Ascending aorta (tissue), 2 donors: ENCODE measurements around the gene HHLA2. TPM values are rescaled to one million over a fixed set of nuclear protein-coding genes. Genes with fewer than 3 reads are reported as not detected.

ENCODE experiments used
- DNase-seq, 2 donors: peaks; one replicate each; pipeline ENCODE4 v3.0.0-alpha.2; 2019; ENCODE audit warnings: low spot score in 2 of 2
- H3K27ac ChIP-seq, 2 donors: fragments of 200-600 bp; sonication (generic); one replicate each; pipeline ENCODE4 v1.5.1; 2016 to 2017; ENCODE audit warnings: mild to moderate bottlenecking in 1 of 2
- H3K27me3 ChIP-seq: fragments of 200-600 bp; sonication (generic); one replicate; pipeline ENCODE4 v1.5.1; 2017
- H3K36me3 ChIP-seq, 2 donors: fragments of 200-600 bp; sonication (generic); one replicate each; pipeline ENCODE4 v1.5.1; 2016
- H3K4me1 ChIP-seq, 2 donors: fragments of 200-600 bp; sonication (generic); one replicate each; pipeline ENCODE4 v1.5.1; 2016 to 2017; ENCODE audit warnings: mild to moderate bottlenecking in 1 of 2
- H3K4me3 ChIP-seq, 2 donors: fragments of 200-600 bp; sonication (generic); one replicate each; pipeline ENCODE4 v1.5.1; 2016 to 2017; ENCODE audit warnings: mild to moderate bottlenecking in 1 of 2
- H3K9me3 ChIP-seq, 2 donors: fragments of 200-600 bp; sonication (generic); one replicate each; pipeline ENCODE4 v1.5.1; 2016
- CTCF ChIP-seq, 3 experiments: fragments of 200-600 bp in 2 of 3; fragments of 450-650 bp in 1 of 3; sonication (generic) in 2 of 3; IDR thresholded peaks; one replicate each; pipeline ENCODE4 v1.5.1; 2016 to 2019; ENCODE audit warnings: antibody characterized with exemption in 3 of 3, mild to moderate bottlenecking in 1 of 3, moderate library complexity in 1 of 3
- intact Hi-C: fragments of 100-400 bp; cut with DNase I; formaldehyde crosslinking; loops from one replicate; pipeline ENCODE4 v1.15.1; 2023
- total RNA-seq: library from RNA; depleted of rRNA; stranded (reverse); fragments of >200 nt; gene quantifications from one replicate; pipeline ENCODE4 v1.1.0, GENCODE V29; 2016

HHLA2 gene
- total RNA-seq, 1 donor from 2014 or later = not detected

GRCh38 chr3:108345492-108346205, 49.3 kb downstream of the HHLA2 start:
- no peak for TF ChIP-seq CTCF (IDR thresholded peaks at IDR 0.05)
- Histone ChIP-seq H3K4me1 (no peaks in the 10 kb centered on the region), H3K36me3 (no peaks in the 10 kb centered on the region), H3K27me3 (no peaks in the 10 kb centered on the region), H3K4me3 (no peak overlapping the region), H3K27ac (no peak overlapping the region), H3K9me3 (no peaks in the 10 kb centered on the region)
- intact Hi-C loops = no loop called here
- DNase-seq = no peak

GRCh38 chr3:108346301-108347227, 50.2 kb downstream of the HHLA2 start:
- Histone ChIP-seq H3K27me3 (no peaks in the 10 kb centered on the region), H3K9me3 (no peaks in the 10 kb centered on the region), H3K4me1 (no peaks in the 10 kb centered on the region), H3K27ac (no peak overlapping the region), H3K4me3 (no peak overlapping the region), H3K36me3 (no peaks in the 10 kb centered on the region)
- intact Hi-C loops = no loop called here
- no peak for DNase-seq
- no peak for TF ChIP-seq CTCF (IDR thresholded peaks at IDR 0.05)

GRCh38 chr3:108352176-108352575, 55.8 kb downstream of the HHLA2 start:
- intact Hi-C loops = no loop called here
- no peak for TF ChIP-seq CTCF (IDR thresholded peaks at IDR 0.05)
- DNase-seq = no peak
- Histone ChIP-seq H3K4me3 (no peak overlapping the region), H3K9me3 (no peaks in the 10 kb centered on the region), H3K27me3 (no peaks in the 10 kb centered on the region), H3K36me3 (no peaks in the 10 kb centered on the region), H3K27ac (no peak overlapping the region), H3K4me1 (no peaks in the 10 kb centered on the region)

- Histone ChIP-seq H3K27ac (no peak overlapping the region), H3K4me1 (no peaks in the 10 kb centered on the region), H3K4me3 (no peak overlapping the region), H3K27me3 (no peaks in the 10 kb centered on the region), H3K36me3 (no peaks in the 10 kb centered on the region), H3K9me3 (no peaks in the 10 kb centered on the region)
- no peak for DNase-seq
- TF ChIP-seq CTCF (IDR thresholded peaks at IDR 0.05) = no peak
- intact Hi-C loops = no loop called here
Measured at GRCh38 chr3:108354562-108354961, 58.2 kb downstream of the HHLA2 start.

- Histone ChIP-seq H3K4me3 (no peak overlapping the region), H3K27ac (no peak overlapping the region), H3K27me3 (no peaks in the 10 kb centered on the region), H3K36me3 (no peaks in the 10 kb centered on the region), H3K4me1 (no peaks in the 10 kb centered on the region), H3K9me3 (no peaks in the 10 kb centered on the region)
- intact Hi-C loops = no loop called here
- no peak for TF ChIP-seq CTCF (IDR thresholded peaks at IDR 0.05)
- no peak for DNase-seq
Measured at GRCh38 chr3:108357042-108357441, 60.7 kb downstream of the HHLA2 start.
